ENCODE results near the gene COL9A3.

COL9A3 gene

DNA sequence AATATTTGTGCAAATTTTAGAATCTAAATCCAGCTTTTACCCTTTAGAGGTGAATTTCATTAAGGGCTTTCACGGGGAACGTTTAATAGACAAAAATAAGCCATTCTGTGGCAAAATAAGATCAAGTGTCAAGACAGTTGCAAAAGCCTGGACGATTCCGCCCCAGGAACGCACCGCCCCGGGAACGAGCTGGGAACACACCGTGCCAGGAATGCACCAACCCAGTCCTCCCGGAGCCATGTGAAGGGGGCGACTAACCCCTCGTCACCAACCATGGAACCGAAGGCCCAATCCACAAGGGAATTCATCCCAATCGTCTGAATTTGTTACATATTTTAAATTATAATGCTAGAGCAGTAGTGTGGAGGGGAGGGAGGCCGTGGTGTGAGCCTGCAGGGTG is 65.6 kb downstream of the COL9A3 start:
- no peak for DNase-seq

DNA sequence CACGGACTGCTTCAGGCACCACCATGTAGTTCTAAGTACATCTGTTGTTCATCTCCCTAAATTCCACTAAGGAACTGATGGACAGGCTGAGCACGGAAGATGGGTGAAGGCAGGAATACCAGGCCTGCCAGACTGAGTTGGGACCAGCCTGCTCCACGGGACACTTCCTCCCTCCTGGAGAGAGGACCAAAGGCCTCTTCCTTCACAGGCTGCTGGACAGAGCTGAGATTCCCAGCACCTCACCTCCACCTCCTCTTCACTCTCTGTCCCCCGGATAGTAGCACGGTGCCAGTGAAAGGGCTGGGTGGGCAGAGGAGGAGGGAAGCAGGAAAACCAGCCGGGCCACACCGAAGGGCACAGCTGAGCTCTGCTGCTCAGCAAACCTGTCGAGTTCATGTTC is 67.7 kb downstream of the COL9A3 start:
- no peak for DNase-seq

DNA sequence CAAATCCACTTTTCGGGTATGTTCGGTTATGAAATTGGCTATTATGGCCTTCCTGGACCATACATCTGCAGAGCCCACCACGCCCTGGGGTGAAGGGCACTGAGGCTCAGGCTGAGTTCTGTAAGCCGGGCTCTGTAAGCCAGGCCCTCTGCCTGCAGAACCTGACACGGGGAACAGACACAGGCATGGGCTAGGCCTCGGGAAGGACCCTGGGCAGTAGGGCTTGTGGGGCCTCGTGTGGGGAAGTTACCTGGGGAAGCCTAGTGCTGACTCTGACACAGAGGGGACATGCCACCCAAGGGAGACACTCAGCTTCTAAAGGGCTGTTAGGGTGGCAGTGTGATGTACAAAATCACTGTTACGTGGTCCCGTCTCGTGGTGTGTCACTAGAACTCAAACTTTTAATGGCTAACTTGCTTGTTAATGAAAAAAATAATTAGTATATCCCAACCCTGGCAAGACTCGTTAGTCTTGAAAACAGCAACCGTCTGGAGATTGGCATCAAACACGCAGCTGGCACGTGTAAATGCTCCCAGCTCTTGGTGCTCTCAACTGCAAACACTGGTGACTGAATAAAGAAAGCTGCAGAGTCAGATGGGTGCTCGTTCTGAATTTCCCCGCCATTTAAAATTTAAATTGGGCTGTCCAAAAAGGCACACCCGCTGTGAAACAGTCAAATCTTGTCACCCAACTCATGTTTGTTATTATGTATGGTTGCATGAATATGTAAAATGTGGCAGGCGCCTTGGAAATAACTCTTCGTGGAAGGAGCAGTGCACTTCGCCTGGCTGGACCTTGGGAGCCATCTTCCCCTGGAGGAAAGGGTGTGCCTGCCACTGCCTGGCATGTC is 68.4 kb downstream of the COL9A3 start:
- no peak for DNase-seq

DNA sequence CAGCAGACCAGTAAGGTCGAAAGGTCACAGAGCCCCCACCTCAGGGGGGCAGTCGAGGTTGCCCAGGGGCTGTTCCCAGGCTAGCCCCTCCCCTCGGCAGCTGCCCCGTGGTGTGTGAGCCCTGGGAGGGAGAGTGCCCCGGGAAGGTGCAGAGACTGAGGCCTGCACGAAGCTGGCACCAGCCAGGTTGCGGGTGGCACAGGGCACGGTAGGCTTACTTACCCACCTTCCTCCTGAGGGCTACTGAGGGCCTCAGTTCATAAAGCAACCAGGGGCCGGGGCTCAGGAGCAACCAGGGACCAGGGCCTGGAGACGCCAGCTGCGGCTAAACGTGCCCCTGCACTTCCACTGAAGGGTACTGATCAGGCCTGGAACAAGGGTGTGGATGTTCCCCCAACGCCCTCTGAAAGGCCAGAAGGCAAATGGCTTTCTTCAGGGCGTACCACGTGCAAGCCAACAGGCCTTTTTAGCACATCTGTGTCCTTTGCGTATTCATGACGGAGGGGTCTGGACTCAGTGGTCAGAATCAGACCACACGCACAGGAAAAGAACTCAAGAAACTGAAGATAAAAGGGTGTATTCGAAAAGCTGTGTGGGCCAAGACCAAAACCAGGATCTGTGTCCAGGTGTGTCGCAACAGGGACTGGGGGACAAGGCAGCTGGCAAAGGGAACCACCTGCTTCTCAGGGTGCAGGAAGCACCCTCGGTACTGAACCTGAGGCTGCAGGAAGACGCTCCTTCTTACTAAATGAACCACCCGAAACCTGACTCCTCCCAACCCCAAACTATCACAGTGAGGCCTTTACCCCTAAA is 69.3 kb downstream of the COL9A3 start:
- DNase-seq, result no peak

DNA sequence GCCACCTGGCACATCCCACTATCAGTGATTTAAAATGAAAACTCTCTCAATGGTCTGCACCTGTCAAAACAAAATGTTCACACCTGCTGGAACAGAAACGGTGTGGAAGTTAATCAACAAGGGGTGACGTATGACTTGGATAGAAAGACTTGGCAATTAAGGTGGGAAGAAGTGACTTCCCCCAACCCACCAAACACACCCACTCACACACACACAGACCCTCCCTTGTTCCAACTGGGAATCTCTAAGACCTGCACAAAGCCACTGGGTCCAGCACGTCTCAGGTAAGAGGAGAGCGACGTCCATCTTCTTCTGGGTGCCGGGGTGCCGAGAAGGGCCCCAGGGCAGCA is 69.8 kb downstream of the COL9A3 start:
- no peak for DNase-seq

DNA sequence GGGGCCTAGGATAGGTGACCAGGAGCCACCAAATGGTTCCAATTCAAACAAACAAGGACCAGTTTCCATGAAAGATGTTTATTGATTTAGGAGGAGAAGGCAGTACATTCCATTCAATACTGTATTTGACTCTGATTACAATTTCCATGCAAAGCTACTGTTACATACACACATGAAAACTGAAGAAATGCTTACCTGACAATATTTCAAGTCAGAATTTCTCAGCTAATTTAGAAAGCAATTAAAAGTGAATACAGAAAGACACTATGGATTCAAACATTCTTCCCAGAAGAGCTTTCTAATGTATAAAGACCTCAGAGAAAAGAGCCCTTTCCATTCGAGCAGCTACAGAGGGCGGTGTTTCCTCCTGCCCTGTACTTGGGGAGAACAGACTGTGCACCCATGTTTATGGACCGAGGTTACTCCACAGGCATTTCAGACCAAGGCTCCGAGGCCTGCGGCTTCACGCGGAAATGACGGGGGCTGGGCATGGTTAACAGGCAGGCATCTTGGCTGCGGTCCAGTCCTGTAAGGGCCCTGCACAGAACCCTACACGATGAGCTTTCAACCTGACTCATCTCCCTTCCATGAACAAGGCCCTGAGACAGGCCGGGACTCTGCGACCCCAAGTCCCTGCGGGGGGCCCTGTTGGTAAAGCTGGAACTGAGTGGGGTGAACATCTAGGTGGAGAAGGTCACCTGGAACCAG is 70.5 kb downstream of the COL9A3 start:
- DNase-seq, result peak; percentile 93

DNA sequence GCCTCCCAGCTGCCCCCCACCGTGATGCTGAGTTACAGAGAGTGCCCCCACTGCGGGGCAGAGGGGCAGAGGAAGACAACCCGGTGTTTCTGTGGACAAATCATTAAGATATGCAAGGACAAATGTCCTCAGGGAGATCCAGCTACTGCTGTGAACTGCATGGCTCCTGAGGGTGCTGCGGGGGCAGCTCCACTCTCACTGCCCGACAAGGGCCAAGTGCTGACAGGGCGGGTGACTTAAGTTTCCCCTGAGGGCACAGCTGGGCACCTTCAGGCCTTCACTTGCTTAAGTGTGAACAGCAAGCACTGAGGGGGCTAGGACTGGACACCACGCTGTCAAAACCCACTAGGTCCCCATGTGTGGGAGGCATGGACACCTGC is 71.0 kb downstream of the COL9A3 start:
- no peak for DNase-seq

DNA sequence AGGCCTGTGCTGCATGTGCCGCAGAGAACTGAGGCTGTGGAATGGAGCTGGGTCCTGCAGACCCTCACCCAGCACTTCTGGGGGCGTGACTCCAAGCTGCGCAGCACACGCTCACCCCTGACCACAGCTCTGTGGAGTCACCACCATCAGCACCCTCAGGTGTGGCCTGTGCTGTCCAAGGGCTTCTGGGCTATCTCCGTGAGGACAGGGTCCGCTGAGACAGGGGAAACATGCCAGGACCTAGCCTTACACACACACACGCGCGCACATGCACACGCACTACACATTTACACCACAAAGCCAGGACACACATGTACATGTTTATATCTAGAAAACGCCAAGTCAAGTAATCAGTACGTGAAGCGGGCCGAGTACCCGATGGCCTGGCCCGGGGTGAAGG is 71.6 kb downstream of the COL9A3 start:
- no peak for DNase-seq

DNA sequence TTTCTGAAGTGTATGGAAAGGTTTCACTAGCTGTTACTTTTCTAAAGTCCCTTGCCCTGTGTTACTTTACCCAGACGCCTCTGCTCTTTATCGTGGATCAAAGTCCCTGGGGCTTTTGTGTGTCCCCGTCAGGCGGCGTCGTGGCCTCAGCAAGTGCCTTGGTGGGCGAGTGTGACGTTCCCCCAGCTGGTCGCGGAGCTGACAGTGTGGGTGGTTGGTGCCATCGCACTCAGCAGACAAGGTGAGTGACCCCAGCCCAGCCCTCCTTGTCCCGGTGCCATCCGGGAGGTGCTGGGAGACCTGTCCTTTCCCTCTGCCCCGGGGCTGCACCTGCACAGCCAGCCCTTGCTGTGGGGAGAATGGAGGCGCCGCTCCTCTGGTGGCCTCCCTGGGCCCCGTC is 72.1 kb downstream of the COL9A3 start:
- no peak for DNase-seq

DNA sequence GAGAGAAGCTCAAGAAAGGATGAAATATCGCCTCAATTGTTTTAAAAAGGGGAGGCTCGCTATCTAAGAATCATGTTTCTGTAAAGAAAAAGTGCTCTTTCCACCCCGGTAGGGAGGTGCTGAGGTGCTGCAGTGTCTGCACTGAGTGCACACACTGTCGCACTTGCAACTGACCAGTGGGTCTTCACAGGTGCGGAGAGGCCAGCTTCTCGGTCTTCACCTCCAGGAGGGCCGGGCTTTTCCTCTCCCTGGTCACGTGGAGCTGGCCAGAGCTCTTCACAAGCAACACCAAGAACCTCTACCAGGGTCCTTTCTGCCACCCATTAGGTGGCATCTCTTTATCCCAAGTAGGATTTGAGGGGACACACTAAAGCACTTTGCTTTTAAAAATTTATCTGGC is 72.6 kb downstream of the COL9A3 start:
- DNase-seq, result no peak

DNA sequence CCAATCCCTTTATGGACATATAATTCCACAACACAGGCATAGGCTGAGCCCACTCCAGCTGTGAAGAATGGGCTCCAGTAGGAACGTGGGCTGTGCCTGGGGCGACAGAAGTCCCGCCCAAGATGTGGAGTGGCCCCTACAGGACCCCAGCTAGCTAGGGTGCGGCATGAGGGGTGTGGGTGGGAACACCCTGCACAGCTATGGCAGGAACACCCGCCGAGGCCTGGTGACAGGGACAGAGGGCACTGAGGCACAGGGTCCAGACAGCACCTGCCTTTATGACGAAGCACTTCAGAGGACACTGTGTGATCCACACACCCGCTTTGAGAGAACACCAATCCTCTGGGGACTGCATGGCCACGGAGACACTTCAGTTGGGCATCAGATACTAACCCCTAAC is 73.0 kb downstream of the COL9A3 start:
- no peak for DNase-seq

DNA sequence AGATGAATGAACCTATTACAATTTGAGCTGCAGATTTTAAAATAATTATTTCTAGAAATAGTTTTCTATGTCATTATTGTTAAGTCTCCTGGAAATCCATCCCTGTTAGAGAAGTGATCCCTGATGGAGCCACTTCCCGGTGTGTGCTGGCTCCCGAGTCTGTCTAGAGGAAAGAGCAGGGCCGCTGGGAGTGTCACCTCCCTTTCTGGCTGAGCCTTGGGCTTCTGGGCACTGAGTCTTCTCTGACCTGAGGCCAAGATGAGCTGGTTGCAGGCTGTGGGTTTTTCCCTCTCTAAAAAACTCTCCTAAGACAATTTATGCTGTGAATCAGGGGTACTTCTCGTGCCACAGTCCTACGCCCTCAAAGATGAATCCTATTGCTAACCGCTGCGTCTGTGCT is 73.6 kb downstream of the COL9A3 start:
- DNase-seq, result no peak

All from fibroblast of skin of back (primary cell).